GM12874 (cell line): Measurements from ENCODE around the gene ARHGEF10L.

Experiments
- CTCF ChIP-seq: IDR thresholded peaks from 2 replicates; pipeline ENCODE4 v1.5.1; 2011; ENCODE audit warnings: low read depth, mild to moderate bottlenecking, control low read depth, low read length, moderate library complexity; ENCODE audit not compliant: insufficient read depth

Gene ARHGEF10L

DNA sequence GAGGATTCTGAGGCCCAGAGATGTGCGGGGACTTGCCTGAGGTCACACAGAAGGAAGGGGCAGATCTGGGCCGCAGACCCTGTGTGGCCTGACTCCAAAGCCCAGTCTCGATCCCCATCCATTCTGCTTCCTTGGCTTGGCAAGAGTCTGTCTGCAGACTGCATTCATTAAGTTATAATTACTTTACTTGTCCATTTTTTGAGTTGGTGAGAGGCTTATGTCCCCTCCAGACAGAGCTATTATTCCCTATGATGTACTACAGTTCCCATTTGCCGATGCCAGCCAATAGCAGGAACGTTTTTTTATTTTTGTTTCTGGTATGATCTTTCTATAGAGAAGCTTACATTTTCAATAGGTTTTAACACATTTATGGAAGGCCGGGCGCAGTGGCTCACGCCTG is 101.5 kb downstream of the ARHGEF10L start:
- TF ChIP-seq CTCF: no peak

GRCh38 chr1:17642169-17642568 is 102.7 kb downstream of the ARHGEF10L start:
- TF ChIP-seq CTCF: no peak

GRCh38 chr1:17642943-17643342 is 103.4 kb downstream of the ARHGEF10L start:
- TF ChIP-seq CTCF: no peak

DNA sequence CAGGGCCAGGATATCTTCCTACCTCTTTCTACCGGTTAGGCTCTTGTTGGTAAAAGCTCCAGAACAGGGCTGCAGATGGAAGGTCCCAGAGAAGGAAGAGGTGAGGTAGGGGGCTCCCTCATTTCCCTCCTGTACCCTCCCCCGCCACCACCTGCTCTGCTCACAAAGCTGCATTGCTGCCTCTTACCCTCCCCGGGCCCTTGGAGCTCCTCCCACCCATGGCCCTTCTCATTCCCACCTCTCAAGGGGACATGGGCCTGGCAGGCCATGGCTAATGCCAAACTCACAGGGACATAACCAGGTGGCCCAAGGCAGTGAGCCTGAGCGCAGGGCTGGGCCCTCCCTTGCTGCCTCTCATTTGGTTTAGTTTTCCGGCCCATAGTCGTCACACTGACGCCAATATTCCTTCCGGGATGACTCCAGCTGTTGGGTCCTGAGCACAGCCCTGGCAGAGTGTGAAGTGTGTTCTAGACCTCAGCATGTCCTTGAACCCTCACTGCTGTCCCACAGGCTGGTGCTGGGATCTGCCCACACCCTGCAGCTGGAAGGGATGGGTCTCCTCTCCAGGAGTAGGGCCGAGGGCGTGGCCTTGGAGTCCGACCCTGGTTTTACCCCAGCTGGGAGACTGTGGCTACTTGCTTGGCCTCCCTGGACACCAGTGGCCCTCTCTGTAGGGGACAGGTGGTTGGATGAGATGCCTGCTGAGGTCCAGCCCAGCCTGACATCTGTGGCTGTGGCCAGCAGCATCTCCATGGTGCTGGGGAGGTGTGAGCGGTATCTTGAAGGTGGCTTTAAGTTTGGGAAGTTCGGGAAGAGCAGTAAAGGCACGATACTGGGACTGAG is 104.6 kb downstream of the ARHGEF10L start:
- TF ChIP-seq CTCF: no peak

DNA sequence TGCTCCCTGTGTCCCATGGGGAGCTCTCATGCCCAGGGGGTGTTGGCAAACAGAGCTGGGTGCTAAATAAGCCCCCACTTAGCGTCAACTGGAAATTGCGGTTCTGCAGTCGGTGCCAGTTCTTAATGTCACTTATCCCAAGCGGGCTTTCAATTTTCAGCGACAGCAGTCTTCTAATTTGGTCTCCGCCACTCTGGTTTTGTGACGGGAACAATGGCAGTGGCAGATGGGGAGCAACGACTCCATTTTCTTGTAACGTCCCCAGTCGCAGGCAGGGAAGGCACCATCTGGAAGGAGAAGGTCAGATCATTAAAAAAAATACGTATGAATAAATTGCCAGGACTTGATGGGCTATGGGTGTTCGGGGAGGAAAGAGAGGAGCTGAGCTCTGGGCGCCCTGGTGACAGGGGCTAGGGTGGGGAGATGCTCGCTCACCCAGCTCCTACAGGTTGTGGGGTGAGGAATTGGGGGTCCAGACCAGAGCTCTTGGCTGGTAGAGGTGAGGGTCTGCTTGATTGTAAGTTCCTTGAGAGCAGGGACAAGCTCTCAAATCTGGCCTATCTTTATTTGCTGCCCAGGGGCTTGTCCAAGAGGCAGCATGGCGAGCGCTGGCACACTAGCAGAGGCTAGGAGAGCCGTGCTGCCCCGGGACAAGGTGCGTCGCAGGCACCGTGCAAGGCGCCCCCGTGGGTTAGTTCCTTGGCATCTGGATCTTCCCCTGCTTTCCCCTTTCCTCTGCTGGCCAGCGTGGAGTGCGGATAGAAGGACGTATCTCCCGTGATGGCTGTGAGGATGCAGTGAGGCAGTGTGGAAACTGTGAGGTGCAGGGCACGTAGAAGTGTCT is 105.8 kb downstream of the ARHGEF10L start:
- TF ChIP-seq CTCF: no peak

DNA sequence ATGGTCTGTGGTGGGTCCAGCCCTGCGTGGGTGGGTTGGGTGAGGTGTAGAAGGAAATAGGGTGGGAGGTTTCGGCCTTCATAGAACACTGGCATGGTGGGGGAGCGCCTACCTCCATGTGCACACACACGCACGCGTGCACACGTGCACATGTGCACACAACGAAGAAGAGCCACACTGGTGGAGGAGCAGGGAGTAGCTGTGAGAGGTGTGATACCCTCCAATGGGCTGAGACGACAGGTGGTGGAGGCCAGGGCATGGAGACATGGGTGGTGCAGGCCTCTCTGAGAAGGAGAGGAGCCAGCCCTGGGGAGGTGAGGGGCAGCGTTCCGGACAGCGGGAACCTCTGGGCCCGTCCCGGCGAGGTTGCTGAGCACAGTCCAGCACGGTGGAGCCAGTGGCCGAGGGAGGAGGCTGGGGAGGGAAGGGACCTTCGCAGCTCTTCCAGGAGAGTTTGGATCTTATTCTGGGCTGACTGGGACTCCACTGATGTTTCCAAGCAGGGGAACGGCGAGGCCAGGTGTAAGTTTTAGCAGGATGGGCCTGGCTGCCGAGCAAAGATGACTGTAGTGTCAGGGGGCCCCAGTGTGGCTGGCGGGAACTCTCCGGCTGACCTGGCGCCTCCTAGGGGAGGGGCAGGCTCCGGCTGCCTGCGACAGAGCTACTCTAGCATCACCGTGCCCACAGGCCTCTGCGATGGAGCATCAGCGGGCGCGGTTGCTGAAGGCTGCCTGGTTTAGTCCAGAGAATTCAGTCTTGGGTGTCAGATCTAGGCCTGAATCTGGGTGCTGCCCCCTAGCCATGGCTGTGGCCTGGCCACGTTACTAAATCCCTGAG is 107.2 kb downstream of the ARHGEF10L start:
- TF ChIP-seq CTCF: no peak
